Adrenal gland (tissue), 12 donors: ENCODE data around the gene CSNK1G3. TPM values are rescaled to one million over a fixed set of nuclear protein-coding genes. Genes with fewer than 3 reads are reported as not detected.

ENCODE experiments used
- DNase-seq, 7 donors: peaks; one replicate each; pipeline ENCODE4 v3.0.0-alpha.2; 2019 to 2020
- H3K27ac ChIP-seq, 5 donors: fragments of 200-600 bp; sonication (generic) in 4 of 5; 1 replicate in 3 of 5; 2 replicates in 2 of 5; pipeline versions ENCODE4 v1.5.1 to v1.8.0; 2016 to 2020; ENCODE audit warnings: mild to moderate bottlenecking in 1 of 5
- H3K27me3 ChIP-seq: fragments of 200-600 bp; 2 replicates; pipeline ENCODE4 v1.8.0; 2021
- H3K36me3 ChIP-seq, 2 donors: fragments of 200-600 bp; replicated peaks in 1 of 2; 1 replicate in 1 of 2; 2 replicates in 1 of 2; pipeline versions ENCODE4 v1.5.1 to v1.8.0; 2018 to 2022
- H3K4me1 ChIP-seq, 2 donors: fragments of 200-600 bp; replicated peaks in 1 of 2; 1 replicate in 1 of 2; 2 replicates in 1 of 2; pipeline versions ENCODE4 v1.5.1 to v1.8.0; 2018 to 2021
- H3K4me3 ChIP-seq, 4 donors: fragments of 200-600 bp; sonication (generic) in 3 of 4; one replicate each; pipeline ENCODE4 v1.5.1; 2016 to 2018
- H3K9me3 ChIP-seq, 3 donors: fragments of 200-600 bp; sonication (generic) in 1 of 3; replicated peaks in 1 of 3; 1 replicate in 2 of 3; 2 replicates in 1 of 3; pipeline versions ENCODE4 v1.5.1 to v1.8.0; 2016 to 2021
- CTCF ChIP-seq, 6 experiments: fragments of 450-650 bp in 4 of 6; fragments of 200-600 bp in 2 of 6; sonication (generic) in 1 of 6; IDR thresholded peaks; 1 replicate in 5 of 6; 2 replicates in 1 of 6; pipeline versions ENCODE4 v1.5.1 to v1.8.0; 2016 to 2021; ENCODE audit warnings: antibody characterized with exemption in 6 of 6, mild to moderate bottlenecking in 2 of 6, moderate library complexity in 1 of 6
- POLR2A ChIP-seq, 2 donors: fragments of 450-650 bp; IDR thresholded peaks; one replicate each; pipeline ENCODE4 v1.6.1; 2017; ENCODE audit warnings: antibody characterized with exemption in 2 of 2, mild to moderate bottlenecking in 2 of 2, moderate library complexity in 1 of 2
- WGBS, 4 donors: extraction: QIAGEN DNeasy Blood & Tissue Kit in 2 of 4; methylation state at CpG; one replicate each; pipeline versions ENCODE4 v1.1.5 to v1.1.7; 2013 to 2017; 5-methylcytosine and 5-hydroxymethylcytosine counted together
- intact Hi-C, 2 donors: fragments of 100-400 bp; cut with DNase I; formaldehyde crosslinking; loops; one replicate each; pipeline versions ENCODE4 v1.14.1 to v1.15.0; 2022 to 2023
- polyA plus RNA-seq, 3 donors: library from polyadenylated mRNA; stranded (reverse); fragments of 200-250 nt in 2 of 3; fragments of 350-450 nt in 1 of 3; fragmentation: Illumina TruSeq in 1 of 3; extraction: RNeasy Lipid Tissue Mini Kit (QIAGEN cat#74804) in 1 of 3; gene quantifications; one replicate each; pipeline ENCODE4 v1.2.3, GENCODE V29; 2013 to 2014
- total RNA-seq, 9 donors: library from RNA; depleted of rRNA in 4 of 9; stranded (reverse); fragments of >200 nt in 4 of 9; fragments of 120-200 nt in 1 of 9; fragmentation: NEBNext Ultra II Directional in 1 of 9; extraction: Animal tissue kit (Norgen Biotek cat#: 25700) in 1 of 9; gene quantifications; one replicate each; pipeline versions ENCODE4 v1.1.0 to v1.2.4, GENCODE V29; 2013 to 2023
- donor health status: healthy with polysubstance abuse.
- donor health status: Bipolar disorder and iron deficiency.
- donor health status: DM: yes; HTN: yes; CAD: no.
- donor health status: DM: no; HTN: no; CAD: no.
- donor health status: DM: no; HTN: no; CAD: no.
- donor health status: DM: yes; HTN: yes; CAD: no.

Gene CSNK1G3
- total and polyA plus RNA-seq, 12 donors = 7.3 to 36.2 (median 28.9) TPM

- DNase-seq = no peak
- no peaks in the 10 kb centered on the region for H3K36me3 ChIP-seq
- H3K27me3 ChIP-seq = no peaks in the 10 kb centered on the region
- no peak overlapping the region for H3K4me3 ChIP-seq
- intact Hi-C loops = no loop called here
- H3K4me1 ChIP-seq = peaks cover 0 to 20% of the 10 kb centered on the region in 2 donors
- H3K9me3 ChIP-seq = no peaks in the 10 kb centered on the region
- TF ChIP-seq CTCF (IDR thresholded peaks at IDR 0.05) = no peak
- no peak for TF ChIP-seq POLR2A (IDR thresholded peaks at IDR 0.05)
- H3K27ac ChIP-seq = no peak overlapping the region
Measured at GRCh38 chr5:123518111-123518510, 6.1 kb downstream of the CSNK1G3 start.

GRCh38 chr5:123520677-123521247 is 8.8 kb downstream of the CSNK1G3 start:
- Histone ChIP-seq H3K27ac (no peak overlapping the region), H3K27me3 (no peaks in the 10 kb centered on the region), H3K9me3 (no peaks in the 10 kb centered on the region), H3K36me3 (no peaks in the 10 kb centered on the region), H3K4me3 (no peak overlapping the region), H3K4me1 (peaks cover 0 to 10% of the 10 kb centered on the region in 2 donors)
- intact Hi-C loops = no loop called here
- DNase-seq = no peak
- TF ChIP-seq POLR2A (IDR thresholded peaks at IDR 0.05) = no peak
- TF ChIP-seq CTCF (IDR thresholded peaks at IDR 0.05) = no peak

DNA sequence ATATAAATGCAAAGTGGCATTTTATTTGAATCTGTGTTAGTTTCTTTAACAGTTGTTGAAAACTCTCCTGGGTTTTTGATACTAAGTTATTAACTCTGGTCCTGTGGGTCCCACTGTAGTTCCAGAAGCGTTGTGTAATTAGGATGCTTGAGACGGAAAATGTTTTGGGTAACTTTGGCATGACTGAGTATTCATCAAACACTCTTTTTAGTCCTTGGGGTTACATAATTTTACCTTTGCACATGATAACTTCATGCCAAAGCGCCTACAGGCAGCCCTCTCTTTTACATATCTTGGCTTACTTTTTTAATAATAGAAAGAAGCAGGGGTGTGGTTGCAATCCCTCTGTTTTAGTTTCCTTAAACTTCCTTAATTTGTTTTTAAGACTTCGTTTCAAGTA is 12.2 kb downstream of the CSNK1G3 start:
- H3K36me3 ChIP-seq = no peaks in the 10 kb centered on the region
- H3K27ac ChIP-seq = no peak overlapping the region
- peaks cover 0 to 20% of the 10 kb centered on the region in 2 donors for H3K4me1 ChIP-seq
- TF ChIP-seq POLR2A (IDR thresholded peaks at IDR 0.05) (no peak), CTCF (IDR thresholded peaks at IDR 0.05) (no peak)
- H3K27me3 ChIP-seq = no peaks in the 10 kb centered on the region
- H3K9me3 ChIP-seq = no peaks in the 10 kb centered on the region
- 61 to 69% (median 65%) methylated on average over 4 of the region's 4 CpGs for WGBS, 4 donors
- no peak overlapping the region for H3K4me3 ChIP-seq
- intact Hi-C loops = no loop called here
- no peak for DNase-seq

GRCh38 chr5:123527190-123527589 is 15.2 kb downstream of the CSNK1G3 start:
- DNase-seq = no peak
- H3K27me3 ChIP-seq = no peaks in the 10 kb centered on the region
- intact Hi-C loops = no loop called here
- H3K9me3 ChIP-seq = no peaks in the 10 kb centered on the region
- no peak overlapping the region for H3K4me3 ChIP-seq
- no peaks in the 10 kb centered on the region for H3K36me3 ChIP-seq
- TF ChIP-seq POLR2A (IDR thresholded peaks at IDR 0.05) (no peak), CTCF (IDR thresholded peaks at IDR 0.05) (no peak)
- H3K4me1 ChIP-seq = peaks cover 9 to 24% of the 10 kb centered on the region in 2 donors
- no peak overlapping the region for H3K27ac ChIP-seq
